ENCODE measurements around the gene AUTS2.

DNA sequence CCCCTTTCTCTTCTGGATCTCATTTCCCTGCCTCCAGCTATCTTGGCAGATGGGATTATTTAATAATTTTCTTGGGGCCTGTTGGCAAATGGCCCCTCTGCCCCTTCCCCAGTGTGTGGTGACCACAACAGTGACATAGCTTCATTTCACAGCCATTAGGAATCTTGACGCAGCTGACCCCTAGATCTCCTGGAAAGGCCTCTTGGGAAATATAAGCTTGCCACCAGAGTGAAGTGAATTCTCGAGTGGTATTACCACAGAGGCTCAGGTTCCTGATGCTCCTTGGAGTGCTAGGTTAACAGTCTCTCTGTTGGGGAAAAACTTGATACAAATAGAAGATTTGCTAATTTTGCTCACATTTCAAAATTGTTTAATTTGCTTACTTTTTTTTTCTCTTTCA, 57.8 kb downstream of the AUTS2 start:
- TF ChIP-seq, protein P1, sequence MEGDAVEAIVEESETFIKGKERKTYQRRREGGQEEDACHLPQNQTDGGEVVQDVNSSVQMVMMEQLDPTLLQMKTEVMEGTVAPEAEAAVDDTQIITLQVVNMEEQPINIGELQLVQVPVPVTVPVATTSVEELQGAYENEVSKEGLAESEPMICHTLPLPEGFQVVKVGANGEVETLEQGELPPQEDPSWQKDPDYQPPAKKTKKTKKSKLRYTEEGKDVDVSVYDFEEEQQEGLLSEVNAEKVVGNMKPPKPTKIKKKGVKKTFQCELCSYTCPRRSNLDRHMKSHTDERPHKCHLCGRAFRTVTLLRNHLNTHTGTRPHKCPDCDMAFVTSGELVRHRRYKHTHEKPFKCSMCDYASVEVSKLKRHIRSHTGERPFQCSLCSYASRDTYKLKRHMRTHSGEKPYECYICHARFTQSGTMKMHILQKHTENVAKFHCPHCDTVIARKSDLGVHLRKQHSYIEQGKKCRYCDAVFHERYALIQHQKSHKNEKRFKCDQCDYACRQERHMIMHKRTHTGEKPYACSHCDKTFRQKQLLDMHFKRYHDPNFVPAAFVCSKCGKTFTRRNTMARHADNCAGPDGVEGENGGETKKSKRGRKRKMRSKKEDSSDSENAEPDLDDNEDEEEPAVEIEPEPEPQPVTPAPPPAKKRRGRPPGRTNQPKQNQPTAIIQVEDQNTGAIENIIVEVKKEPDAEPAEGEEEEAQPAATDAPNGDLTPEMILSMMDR (conservative IDR thresholded peaks at IDR 0.05; ENCODE audit: low read length), result no peak
- no peak for TF ChIP-seq EZH2phosphoT487 (IDR thresholded peaks at IDR 0.05; ENCODE audit: borderline replicate concordance)
